RWPE1 (cell line): ENCODE results near the gene ABHD16A.

Experiments used
- CTCF ChIA-PET: fragments of 350-600 bp; sonication (Branson Sonifier 250); formaldehyde crosslinking; extraction: SDS; loops from one replicate; lab custom pipeline; 2021; lab: Yijun Ruan, JAX
- POLR2A ChIA-PET: fragments of 400-600 bp; formaldehyde crosslinking; extraction: SDS; loops from one replicate; lab custom pipeline; 2020; ENCODE audit warnings: antibody characterized with exemption; ENCODE audit not compliant: low non-redundant PET; lab: Yijun Ruan, JAX
- DNase-seq: peaks from one replicate; pipeline ENCODE4 v3.0.0; 2012; ENCODE audit warnings: low spot score
- H3K27ac ChIP-seq: fragments of 450-650 bp; 2 replicates; pipeline ENCODE4 v1.5.1; 2017
- TF ChIP-seq, protein P1 (sequence below): fragments of 450-650 bp; conservative IDR thresholded peaks from 2 replicates; pipeline ENCODE4 v1.5.1; 2017; ENCODE audit warnings: low read depth, mild to moderate bottlenecking

Gene ABHD16A

DNA sequence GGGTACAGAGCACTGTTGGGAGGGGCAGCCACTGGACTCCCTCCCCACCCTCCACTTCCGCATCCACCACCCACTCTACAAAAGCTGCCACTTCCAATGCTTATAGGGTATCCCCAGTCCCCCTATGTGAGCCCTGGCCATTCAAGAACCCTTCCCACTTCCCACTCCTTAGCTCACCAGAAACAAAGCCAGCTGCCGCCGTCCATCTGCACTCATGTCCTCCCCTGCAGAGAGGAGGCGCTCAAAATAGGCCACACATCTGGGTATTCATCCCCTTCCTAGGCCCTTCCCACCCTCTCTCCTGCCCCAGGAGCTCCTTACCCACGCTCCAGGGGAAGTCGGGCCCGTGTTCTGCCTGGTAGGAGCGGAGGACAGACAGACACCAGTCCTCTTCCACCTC lies 15.8 kb downstream of the ABHD16A start:
- POLR2A ChIA-PET = interaction anchor here (0.6 kb wide), 1 partner anchor 293 kb away, joined by 5 read pairs; no protein-coding TSS in a partner anchor
- TF ChIP-seq, protein P1, sequence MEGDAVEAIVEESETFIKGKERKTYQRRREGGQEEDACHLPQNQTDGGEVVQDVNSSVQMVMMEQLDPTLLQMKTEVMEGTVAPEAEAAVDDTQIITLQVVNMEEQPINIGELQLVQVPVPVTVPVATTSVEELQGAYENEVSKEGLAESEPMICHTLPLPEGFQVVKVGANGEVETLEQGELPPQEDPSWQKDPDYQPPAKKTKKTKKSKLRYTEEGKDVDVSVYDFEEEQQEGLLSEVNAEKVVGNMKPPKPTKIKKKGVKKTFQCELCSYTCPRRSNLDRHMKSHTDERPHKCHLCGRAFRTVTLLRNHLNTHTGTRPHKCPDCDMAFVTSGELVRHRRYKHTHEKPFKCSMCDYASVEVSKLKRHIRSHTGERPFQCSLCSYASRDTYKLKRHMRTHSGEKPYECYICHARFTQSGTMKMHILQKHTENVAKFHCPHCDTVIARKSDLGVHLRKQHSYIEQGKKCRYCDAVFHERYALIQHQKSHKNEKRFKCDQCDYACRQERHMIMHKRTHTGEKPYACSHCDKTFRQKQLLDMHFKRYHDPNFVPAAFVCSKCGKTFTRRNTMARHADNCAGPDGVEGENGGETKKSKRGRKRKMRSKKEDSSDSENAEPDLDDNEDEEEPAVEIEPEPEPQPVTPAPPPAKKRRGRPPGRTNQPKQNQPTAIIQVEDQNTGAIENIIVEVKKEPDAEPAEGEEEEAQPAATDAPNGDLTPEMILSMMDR = no peak
- CTCF ChIA-PET = no interaction called here
- no peak for DNase-seq
- H3K27ac ChIP-seq = peak overlapping the region; percentile 5; the same call in 1 of the 2 replicates

DNA sequence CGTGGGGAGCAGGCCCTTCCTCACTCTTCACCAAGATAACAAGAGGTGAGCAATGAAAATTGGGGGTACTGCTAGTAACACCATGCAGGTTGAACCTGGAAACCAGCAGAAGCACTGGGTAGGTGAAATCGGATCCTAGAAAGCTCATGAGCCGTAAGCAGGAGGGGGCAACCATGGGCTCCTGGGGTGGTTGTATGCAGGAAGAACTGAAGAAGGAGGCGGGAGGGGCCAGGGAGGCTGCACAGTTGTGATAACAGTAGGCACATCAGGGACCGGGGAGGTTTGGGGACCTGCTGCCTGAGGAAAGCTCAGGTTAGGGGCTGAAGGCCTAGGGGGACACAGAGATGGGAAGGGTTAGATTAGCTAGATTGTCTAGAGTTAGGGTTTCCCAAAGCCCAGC lies 16.6 kb downstream of the ABHD16A start:
- TF ChIP-seq, protein P1 = no peak
- peak overlapping the region; percentile 20; the same call in 1 of the 2 replicates for H3K27ac ChIP-seq
- ChIA-PET POLR2A (no interaction called here), CTCF (no interaction called here)
- DNase-seq = no peak

DNA sequence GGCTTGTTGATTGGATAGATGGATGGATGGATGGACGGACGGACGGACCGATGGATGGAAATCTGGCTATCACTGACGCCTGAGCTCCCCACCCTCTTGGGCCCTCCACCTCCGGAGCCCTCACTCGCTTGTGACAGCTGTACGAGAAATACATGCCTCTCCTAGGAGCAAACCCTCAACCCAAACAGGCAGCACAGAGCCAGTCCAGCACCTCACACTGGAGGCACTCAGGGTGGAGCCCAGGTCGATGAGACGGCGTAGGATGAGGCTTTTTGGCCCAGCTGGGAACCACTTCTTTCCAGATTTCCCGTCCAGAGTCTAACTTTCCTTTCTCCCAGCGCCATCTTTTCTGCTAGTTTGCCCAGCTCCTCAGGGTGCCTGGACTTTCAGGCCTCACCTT lies 19.5 kb downstream of the ABHD16A start:
- ChIA-PET POLR2A (no interaction called here), CTCF (no interaction called here)
- DNase-seq = no peak
- TF ChIP-seq, protein P1 = no peak
- peak overlapping the region; percentile 36 for H3K27ac ChIP-seq

DNA sequence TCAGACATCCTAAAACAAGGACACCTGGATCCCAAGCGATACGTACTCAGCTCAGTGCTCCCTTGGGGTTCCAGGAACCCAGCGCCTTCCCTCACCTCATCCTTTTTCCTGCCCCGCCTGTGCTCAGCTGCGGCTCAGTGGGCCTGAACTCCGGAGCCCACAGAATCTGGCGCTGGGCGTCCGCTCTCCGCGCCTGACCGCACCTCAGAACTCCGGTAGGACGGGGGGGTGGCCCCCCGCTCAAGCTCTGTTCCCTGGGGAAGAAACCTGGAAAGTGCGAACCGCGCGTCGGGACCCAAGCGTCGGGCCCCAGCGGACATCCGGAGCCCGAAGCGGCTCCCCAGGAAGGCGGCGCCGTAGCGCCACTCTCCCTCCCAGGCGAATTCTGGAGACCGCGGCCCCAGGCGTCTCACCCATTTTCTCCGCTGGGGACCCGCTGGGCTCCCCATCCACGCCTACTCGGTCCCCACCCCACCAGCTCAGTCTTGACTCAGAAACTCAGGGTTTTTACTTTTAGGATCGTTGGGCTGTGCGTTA lies 21.9 kb downstream of the ABHD16A start:
- TF ChIP-seq, protein P1 = no peak
- H3K27ac ChIP-seq = peak overlapping the region; percentile 82
- ChIA-PET POLR2A (interaction anchor here (0.7 kb wide), 1 partner anchor 179 kb away, joined by 3 read pairs; no protein-coding TSS in a partner anchor), CTCF (interaction anchor here (0.6 to 1.4 kb wide), 9 partner anchors 10 to 243 kb away, joined by 3 to 8 read pairs (median 4); no protein-coding TSS in a partner anchor)
- DNase-seq = peak; percentile 43

DNA sequence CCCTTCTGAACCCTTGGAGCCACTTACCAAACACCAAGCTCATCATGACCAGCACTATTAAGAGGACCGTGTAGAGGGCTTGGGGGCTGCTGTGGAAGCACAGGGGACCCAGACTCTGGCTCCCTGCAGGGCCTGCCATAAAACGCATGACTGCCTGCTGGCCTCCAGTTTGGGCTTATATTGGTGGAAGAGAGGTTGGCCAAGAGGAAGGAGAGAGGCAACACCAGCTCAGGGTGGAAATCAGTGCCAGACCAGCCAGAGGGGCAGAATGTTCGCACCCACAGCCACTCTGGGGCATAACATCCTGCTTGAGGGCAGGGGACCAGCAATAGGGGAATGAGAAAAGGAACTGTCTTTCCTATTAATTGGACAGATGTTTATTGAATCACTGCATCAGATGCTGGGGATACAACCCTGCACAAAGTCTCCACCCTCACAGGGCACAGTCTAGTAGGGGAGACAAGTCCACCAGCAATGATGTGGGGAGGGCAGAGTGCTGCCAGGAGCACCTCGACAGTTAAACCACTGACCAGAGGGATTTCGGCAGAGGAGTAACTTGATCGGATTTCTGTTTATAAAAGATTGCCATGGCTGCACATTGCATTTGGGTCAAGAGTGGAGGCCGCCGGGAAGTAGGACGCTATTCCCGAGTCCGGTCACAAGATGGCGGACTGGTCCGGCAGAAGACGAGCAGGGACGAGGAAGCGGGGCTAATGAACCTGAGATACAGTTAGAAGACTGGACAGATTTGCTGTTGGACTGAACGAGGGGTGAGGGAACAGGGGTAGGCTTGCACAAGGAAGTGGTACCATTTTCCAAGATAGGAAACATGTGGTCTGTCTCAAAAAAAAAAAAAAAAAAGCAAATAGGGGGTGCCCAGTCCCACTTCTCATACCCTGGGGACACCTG lies 22.6 kb downstream of the ABHD16A start, which contains the start of gene LY6G5C:
Gene LY6G5C (minus strand): TSS at position 842 of the 909 bp plus-strand sequence. CDS start 694 bp downstream, at position 148.
- ChIA-PET CTCF (interaction anchor here (0.6 to 1.4 kb wide), 11 partner anchors 9 to 243 kb away, joined by 3 to 8 read pairs (median 4); no protein-coding TSS in a partner anchor), POLR2A (interaction anchor here (0.7 kb wide), 1 partner anchor 180 kb away, joined by 3 read pairs; no protein-coding TSS in a partner anchor)
- TF ChIP-seq, protein P1 = peak; percentile 72
- DNase-seq = peak; percentile 84
- H3K27ac ChIP-seq = peak within 1 kb of the TSS; percentile 82

DNA sequence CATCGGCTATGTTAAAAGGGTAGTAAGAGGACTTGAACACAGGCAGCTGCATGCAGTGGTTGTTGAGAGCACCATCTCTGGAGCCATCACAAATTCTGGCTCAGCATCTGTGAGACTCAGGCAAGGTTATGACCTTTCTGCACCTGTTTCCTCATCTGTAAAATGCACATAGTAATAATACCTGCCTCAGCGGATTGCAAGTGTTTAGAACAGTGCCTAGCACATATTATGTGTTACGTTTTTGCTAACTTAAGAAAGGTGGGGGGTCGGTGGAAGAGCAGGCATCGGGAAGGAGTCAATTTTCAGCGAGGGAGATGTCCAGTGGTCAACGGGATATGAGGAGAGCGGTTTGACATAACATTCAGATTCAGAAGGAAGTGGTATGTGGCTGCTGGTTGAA lies 25.2 kb downstream of the ABHD16A start:
- no peak for DNase-seq
- TF ChIP-seq, protein P1 = no peak
- H3K27ac ChIP-seq = no peak overlapping the region
- ChIA-PET CTCF (no interaction called here), POLR2A (no interaction called here)
